KMS-11 (cell line): Measurements from ENCODE around the gene SH3YL1.

Experiments
- H2AFZ ChIP-seq: fragments of 200-600 bp; sonication (generic); 2 replicates; pipeline ENCODE4 v1.6.1; 2016; ENCODE audit warnings: antibody characterized with exemption, mixed run types, low read depth
- H3K27ac ChIP-seq: fragments of 200-600 bp; sonication (generic); 2 replicates; pipeline ENCODE4 v1.6.1; 2016; ENCODE audit warnings: mild to moderate bottlenecking, mixed run types
- H3K27me3 ChIP-seq: fragments of 200-600 bp; sonication (generic); 2 replicates; pipeline ENCODE4 v1.6.1; 2017; ENCODE audit warnings: mild to moderate bottlenecking, low read depth, mixed run types, moderate library complexity; ENCODE audit not compliant: insufficient read depth
- H3K36me3 ChIP-seq: fragments of 200-600 bp; sonication (generic); 2 replicates; pipeline ENCODE4 v1.6.1; 2017; ENCODE audit warnings: mild to moderate bottlenecking, mixed run types; ENCODE audit not compliant: insufficient read depth
- H3K4me1 ChIP-seq: fragments of 200-600 bp; sonication (generic); 2 replicates; pipeline ENCODE4 v1.6.1; 2016; ENCODE audit warnings: mild to moderate bottlenecking, low read depth, mixed run types; ENCODE audit not compliant: poor library complexity, severe bottlenecking
- H3K4me2 ChIP-seq: fragments of 200-600 bp; sonication (generic); 2 replicates; pipeline ENCODE4 v1.7.0; 2016; ENCODE audit warnings: mild to moderate bottlenecking, mixed run types
- H3K4me3 ChIP-seq: fragments of 200-600 bp; sonication (generic); IDR thresholded peaks from 2 replicates; pipeline ENCODE4 v1.6.1; 2017; ENCODE audit warnings: low read depth, low read length, mixed read lengths; ENCODE audit not compliant: insufficient read depth
- H3K79me2 ChIP-seq: fragments of 200-600 bp; sonication (generic); 2 replicates; pipeline ENCODE4 v1.6.1; 2016; ENCODE audit warnings: low read depth, mixed run types; ENCODE audit not compliant: insufficient read depth
- H3K9ac ChIP-seq: fragments of 200-600 bp; sonication (generic); 2 replicates; pipeline ENCODE4 v1.6.1; 2016; ENCODE audit warnings: mild to moderate bottlenecking, mixed run types
- H4K20me1 ChIP-seq: fragments of 200-600 bp; sonication (generic); 2 replicates; pipeline ENCODE4 v1.6.1; 2016; ENCODE audit warnings: mild to moderate bottlenecking, mixed run types; ENCODE audit not compliant: insufficient read depth
- TF ChIP-seq, protein P1 (sequence below): fragments of 200-600 bp; sonication (generic); conservative IDR thresholded peaks from 2 replicates; pipeline ENCODE4 v1.6.1; 2017; ENCODE audit warnings: low read depth, mild to moderate bottlenecking, antibody characterized with exemption, low read length, moderate library complexity, mixed read lengths

Gene SH3YL1

DNA sequence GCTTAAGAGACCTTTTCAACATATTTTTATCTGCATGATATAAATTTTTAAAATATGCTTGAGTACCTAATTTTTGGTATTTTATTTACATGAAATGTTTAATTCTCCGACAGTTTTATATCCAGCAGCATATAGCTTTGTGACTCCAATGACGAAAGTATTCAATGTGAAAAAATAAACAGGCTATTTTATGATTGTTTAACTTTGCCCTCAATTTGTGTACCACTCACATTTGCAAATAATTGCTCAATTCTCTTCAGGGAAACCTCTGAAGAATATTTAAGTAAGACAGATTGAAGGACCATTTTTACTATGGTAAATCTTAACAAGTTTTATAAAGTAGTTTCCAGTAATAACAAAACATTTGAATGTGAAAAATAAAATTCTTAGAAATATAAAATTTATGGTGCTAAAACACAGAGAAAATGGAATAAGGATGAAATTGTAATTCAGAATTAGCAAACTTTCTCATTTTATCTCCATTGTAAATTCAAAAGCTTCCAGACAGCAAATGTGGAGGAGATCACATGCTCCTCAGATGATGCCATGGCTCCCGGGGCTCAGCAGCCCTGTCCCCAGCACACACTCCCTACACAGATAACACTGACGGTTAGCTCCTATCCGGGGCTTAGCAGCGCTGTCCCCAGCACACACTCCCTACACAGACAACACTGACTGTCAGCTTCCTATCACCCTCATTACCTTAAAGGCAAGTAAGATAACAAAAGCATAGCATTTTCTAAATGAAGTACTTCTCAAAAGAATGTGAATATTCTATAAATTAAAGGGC, 39.7 kb downstream of the SH3YL1 start:
- Histone ChIP-seq H3K4me2 (no peak overlapping the region), H4K20me1 (no peaks in the 10 kb centered on the region), H3K27ac (no peak overlapping the region), H2AFZ (no peak overlapping the region), H3K27me3 (no peaks in the 10 kb centered on the region), H3K9ac (no peak overlapping the region), H3K36me3 (no peaks in the 10 kb centered on the region), H3K4me1 (no peaks in the 10 kb centered on the region), H3K79me2 (no peaks in the 10 kb centered on the region), H3K4me3 (no peak overlapping the region)
- TF ChIP-seq, protein P1, sequence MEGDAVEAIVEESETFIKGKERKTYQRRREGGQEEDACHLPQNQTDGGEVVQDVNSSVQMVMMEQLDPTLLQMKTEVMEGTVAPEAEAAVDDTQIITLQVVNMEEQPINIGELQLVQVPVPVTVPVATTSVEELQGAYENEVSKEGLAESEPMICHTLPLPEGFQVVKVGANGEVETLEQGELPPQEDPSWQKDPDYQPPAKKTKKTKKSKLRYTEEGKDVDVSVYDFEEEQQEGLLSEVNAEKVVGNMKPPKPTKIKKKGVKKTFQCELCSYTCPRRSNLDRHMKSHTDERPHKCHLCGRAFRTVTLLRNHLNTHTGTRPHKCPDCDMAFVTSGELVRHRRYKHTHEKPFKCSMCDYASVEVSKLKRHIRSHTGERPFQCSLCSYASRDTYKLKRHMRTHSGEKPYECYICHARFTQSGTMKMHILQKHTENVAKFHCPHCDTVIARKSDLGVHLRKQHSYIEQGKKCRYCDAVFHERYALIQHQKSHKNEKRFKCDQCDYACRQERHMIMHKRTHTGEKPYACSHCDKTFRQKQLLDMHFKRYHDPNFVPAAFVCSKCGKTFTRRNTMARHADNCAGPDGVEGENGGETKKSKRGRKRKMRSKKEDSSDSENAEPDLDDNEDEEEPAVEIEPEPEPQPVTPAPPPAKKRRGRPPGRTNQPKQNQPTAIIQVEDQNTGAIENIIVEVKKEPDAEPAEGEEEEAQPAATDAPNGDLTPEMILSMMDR = no peak

- Histone ChIP-seq H3K27me3 (no peaks in the 10 kb centered on the region), H3K4me1 (no peaks in the 10 kb centered on the region), H3K36me3 (no peaks in the 10 kb centered on the region), H2AFZ (no peak overlapping the region), H4K20me1 (no peaks in the 10 kb centered on the region), H3K27ac (no peak overlapping the region), H3K9ac (no peak overlapping the region), H3K4me2 (no peak overlapping the region), H3K79me2 (no peaks in the 10 kb centered on the region), H3K4me3 (no peak overlapping the region)
- TF ChIP-seq, protein P1 = no peak
Measured at GRCh38 chr2:223451-223850, 40.4 kb downstream of the SH3YL1 start.

GRCh38 chr2:216068-216467, 47.8 kb downstream of the SH3YL1 start:
- Histone ChIP-seq H4K20me1 (no peaks in the 10 kb centered on the region), H3K36me3 (no peaks in the 10 kb centered on the region)

GRCh38 chr2:213932-214693, 49.7 kb downstream of the SH3YL1 start:
- H3K4me1 ChIP-seq = no peaks in the 10 kb centered on the region
- no peaks in the 10 kb centered on the region for H4K20me1 ChIP-seq
- no peak overlapping the region for H3K27ac ChIP-seq
- no peak overlapping the region for H3K4me3 ChIP-seq
- no peak overlapping the region for H2AFZ ChIP-seq
- no peaks in the 10 kb centered on the region for H3K79me2 ChIP-seq
- H3K9ac ChIP-seq = no peak overlapping the region
- H3K36me3 ChIP-seq = no peaks in the 10 kb centered on the region
- TF ChIP-seq, protein P1 = no peak
- H3K27me3 ChIP-seq = no peaks in the 10 kb centered on the region
- no peak overlapping the region for H3K4me2 ChIP-seq

More at GRCh38 chr2:216068-216467, 47.8 kb downstream of the SH3YL1 start:
- H3K27me3 ChIP-seq = no peaks in the 10 kb centered on the region
- no peaks in the 10 kb centered on the region for H3K4me1 ChIP-seq
- no peak overlapping the region for H3K4me3 ChIP-seq
- no peak overlapping the region for H3K4me2 ChIP-seq
- TF ChIP-seq, protein P1 = no peak
- H3K27ac ChIP-seq = no peak overlapping the region
- no peaks in the 10 kb centered on the region for H3K79me2 ChIP-seq
- H2AFZ ChIP-seq = no peak overlapping the region
- H3K9ac ChIP-seq = no peak overlapping the region
